ENCODE results near the gene TEAD2.
"Not testable (repeated sequence)": the region's sequence is repeated elsewhere in the genome, so short reads cannot be mapped to it uniquely, and the experiment has no call there.

Gene TEAD2

DNA sequence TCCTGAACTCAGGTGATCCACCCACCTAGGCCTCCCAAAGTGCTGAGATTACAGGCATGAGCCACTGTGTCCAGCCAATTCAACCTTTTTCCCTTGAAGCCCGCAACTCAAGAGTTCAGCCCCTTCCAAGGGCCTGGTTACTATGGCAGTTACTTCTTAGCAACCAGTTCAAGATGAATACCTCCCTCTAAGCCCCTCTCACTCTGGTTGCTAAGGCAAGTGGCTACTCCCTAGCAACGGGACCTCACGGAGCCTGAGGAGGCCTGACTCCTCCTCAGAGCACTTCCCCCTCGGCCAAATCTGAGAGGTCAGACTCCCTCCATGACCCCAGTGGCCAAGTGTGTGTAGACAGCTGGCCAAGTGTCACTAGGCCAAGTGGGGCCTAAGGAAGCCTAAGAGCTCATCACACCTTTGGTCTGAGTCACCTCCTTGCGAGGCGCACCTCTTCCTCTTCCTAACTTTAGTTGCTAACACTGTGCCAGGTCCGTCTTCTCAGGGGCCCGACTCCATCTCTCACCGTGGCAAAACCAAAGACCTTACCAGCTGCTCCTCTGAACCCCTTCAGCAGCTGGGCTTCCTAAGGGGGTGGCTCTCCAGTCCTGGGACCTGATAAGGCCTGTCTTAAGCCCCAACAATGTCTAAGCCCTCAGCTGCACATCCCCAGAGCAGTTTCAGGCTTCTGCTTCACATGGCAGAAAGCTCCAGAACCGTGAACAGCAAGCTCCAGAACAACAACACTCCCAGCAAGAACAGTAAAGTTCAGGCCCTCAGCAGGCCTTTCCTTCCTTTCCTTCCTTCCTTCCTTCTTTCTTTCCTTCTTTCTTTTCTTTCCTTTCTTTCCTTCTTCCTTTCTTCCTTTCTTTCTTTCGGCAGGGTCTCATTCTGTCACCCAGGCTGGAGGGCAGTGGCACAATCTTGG lies 17.5 kb downstream of the TEAD2 start:
- DNase-seq: no peak

DNA sequence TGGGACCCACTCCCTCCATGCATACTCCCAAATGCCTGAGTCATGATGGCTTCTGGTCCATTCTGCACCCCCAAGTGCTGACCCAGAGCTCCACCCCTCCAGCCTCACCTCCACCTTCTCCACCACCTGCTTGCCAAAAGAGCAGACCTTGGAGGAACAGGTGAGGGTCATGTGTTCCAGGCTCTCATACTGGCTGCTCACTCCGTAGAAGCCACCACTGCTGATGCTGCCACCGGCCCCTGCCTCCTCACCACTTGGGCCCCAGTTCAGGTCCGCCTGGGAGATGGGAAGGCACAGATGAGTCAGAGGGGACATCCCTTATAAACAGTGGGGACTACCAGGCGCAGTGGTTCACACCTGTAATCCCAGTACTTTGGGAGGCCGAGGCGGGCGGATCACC lies 19.1 kb downstream of the TEAD2 start:
- peak; percentile 4 for DNase-seq

GRCh38 chr19:49342291-49342721 lies 19.9 kb downstream of the TEAD2 start:
- DNase-seq: peak; percentile 7

DNA sequence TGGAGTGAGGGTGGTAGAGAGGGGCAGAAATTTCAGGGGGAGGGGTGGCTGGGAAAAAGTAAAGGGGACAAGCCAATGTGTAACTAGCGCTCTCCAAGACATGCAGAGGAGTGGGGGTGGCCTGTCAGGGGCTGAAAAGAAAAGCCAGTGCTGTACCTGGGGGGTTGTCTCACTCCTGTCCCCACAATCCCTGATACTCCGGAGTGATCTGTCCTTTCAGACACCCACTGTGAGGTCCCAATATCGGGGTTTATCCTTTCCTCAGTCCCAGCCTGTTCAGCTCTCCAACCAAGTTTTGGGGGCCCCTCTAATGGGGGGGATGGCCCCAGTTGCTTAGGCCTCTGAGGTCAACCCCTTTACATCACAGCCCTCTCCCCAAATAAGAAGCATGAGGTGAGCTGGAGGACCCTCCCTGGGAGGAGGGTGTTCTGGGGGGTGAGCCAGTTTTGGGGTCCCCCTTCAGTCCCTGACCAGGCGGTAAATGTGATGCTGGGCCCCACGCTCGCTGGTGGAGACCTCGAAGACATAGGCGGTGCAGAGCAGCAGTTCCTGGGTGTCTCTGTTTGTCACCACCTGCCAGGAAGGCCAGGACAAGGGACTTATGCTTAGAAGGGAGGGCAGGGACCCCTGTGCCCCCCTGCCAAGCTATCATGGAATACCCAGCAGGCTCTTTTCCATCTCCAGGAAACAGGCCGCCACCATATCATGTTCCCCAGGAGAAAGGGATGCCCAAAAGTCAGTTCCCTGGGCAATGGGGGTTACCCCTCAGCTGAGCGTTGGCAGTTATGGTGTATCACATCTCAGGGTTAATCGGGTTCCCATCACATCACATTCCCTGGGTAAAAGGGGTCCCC lies 21.1 kb downstream of the TEAD2 start:
- no peak for DNase-seq

DNA sequence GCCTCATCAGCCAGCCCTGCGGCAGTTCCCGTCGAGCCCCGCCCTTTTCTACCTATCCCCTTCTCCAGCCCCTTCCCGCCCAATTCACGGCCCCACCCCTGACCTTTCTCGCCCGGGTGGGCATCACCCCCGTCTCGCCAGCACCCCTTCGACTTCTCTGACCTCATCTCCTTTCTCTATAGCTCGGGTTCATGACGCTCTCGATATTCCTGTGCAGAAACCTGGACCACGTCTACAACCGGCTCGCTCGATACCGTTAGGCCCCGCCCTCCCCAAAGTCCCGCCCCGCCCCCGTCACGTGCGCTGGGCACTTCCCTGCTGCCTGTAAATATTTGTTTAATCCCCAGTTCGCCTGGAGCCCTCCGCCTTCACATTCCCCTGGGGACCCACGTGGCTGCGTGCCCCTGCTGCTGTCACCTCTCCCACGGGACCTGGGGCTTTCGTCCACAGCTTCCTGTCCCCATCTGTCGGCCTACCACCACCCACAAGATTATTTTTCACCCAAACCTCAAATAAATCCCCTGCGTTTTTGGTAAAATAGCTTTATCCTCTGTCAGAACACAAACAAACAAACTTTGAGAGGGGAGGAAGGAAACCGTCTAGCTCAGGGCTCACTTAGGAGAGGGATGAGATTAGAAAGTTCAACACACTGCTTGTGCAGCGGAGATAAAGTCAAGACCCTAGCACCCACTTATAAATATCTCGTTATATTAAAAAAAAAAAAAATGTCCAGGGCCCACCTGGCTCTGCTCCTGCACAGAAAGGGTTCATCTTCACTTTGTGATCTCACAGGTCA lies 21.9 kb downstream of the TEAD2 start:
- DNase-seq: peak; percentile 10

- no peak for DNase-seq
These were observed 22.7 kb downstream of the TEAD2 start for GRCh38 chr19:49339301-49340068.

DNA sequence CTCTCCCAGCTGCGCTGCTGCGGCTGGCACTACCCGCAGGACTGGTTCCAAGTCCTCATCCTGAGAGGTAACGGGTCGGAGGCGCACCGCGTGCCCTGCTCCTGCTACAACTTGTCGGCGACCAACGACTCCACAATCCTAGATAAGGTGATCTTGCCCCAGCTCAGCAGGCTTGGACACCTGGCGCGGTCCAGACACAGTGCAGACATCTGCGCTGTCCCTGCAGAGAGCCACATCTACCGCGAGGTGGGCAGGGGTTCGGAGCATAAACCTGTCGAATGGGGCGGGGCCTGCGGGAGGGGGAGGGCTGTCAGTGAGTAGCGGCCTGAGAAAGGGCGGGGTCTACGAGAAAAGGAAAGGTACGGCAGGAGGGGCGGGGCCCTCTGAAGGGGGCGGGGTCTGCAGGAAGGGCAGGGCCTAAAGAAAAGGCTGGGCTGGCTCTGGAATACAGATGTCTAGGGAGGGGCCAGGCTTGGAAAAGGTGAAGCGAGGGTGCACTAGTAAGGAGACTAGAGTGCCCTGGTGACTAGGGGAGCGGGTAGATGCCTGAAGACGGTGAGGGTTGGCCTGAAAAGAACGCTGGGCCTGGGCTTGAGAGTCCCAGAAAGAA lies 23.4 kb downstream of the TEAD2 start:
- DNase-seq: peak; percentile 59

DNA sequence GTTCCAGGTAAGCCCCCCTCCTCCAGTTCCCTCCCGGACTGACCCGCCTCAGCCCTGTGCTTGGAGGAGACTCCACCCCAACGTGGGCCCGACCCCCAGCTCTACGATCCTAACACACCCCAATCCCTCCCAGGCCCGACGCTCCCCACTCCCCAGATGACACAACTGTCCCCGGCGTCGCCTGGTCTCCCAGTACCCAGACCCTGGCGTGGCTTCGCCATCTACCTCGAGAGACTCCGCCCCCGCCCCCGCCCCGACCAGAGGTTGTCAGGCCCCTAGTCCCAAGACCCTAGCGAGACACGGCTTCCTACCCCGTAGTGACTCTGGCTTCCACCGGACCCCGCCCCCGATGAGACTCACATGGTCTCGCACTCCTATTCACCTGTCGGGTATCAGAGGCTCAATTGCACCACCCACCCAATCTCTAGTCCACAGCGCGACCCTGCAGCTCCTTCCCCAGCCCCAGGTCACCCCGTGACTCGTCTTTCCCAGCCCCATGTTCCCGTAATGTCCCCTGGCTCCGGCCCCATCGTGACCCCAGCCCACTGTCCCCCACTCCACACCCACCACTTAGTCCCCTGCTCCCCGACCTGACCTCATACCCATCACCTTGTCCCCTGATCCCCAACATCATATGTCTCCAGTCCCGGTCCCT lies 24.1 kb downstream of the TEAD2 start:
- DNase-seq: no peak

GRCh38 chr19:49337267-49338022 lies 24.8 kb downstream of the TEAD2 start:
- no peak for DNase-seq

DNA sequence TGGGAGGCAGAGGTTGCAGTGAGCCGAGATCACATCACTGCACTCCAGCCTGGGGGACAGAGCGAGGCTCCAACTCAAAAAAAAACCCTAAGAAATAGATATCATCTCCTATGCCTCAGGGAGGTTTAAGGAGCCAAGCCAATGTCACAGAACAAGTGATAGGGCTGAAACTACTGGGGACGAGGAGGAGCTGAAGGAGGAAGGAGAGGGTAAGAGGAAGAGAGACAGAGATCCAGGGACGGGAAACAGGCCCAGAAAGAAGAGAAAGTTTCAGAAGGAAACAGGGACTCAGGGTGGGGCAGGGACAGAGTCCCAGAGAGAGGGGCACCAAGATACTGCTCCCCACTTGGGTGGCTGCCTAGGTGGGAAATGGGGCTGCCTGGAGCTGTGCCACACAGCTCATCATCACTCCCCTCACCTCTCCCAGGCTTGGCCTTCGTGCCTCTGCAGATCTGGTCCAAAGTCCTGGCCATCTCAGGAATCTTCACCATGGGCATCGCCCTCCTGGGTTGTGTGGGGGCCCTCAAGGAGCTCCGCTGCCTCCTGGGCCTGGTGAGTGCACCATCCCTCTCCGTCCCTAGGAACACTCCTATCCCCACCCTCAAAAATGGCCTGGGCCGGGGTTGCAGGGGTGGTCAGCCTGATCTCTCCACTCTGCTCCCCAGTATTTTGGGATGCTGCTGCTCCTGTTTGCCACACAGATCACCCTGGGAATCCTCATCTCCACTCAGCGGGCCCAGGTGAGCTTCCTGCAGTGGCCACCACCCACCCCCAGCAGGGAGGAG lies 25.5 kb downstream of the TEAD2 start:
- no peak for DNase-seq

GRCh38 chr19:49335784-49336481 lies 26.3 kb downstream of the TEAD2 start:
- DNase-seq: no peak

GRCh38 chr19:49335071-49335783 lies 27.0 kb downstream of the TEAD2 start, which contains the start of gene CD37:
Gene CD37, plus strand, starts transcription at chr19:49335406. Its CDS starts 135 bp downstream, at chr19:49335541.
- DNase-seq: peak; percentile 69

DNA sequence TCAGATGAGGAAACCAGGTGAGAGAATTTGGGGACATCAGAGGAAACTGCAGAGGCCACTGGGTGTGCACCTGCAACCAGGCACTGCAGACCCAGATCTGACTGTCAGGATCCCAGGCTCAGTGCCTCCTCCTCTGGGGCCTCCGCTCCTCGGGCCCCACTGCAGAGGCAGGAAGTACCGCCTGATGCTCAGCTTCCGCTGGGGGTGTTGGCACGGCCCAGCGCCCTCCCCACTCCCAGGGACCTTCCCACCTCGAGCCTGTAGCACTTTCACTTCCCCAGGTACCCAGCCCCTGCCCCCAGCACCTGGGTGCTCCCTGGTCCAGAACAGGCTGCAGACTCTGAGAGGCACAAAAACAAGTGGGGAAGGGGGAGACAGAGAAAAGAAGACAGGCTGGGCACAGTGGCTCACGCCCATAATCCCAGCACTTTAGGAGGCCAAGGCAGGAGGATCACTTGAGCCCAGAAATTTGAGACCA lies 28.4 kb downstream of the TEAD2 start:
- peak; percentile 76 for DNase-seq

DNA sequence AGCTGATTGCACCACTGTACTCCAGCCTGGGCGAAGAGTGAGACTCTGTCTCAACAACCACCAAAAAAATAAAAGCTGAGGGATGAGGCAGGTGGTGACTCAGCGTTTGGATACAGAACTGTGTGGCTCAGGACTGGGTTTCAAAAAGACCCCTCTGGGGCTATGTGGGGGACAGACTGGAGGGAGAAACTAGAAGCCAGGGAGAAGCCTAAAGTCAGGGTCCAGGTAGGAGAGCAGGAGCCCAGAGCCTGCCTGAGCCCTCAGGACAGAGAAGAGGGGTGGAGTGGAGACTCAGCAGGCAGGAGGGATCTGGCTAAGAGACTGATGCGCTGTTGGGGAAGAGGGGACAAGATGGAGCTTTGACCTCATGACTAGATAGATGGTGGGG lies 28.8 kb downstream of the TEAD2 start:
- DNase-seq: no peak

DNA sequence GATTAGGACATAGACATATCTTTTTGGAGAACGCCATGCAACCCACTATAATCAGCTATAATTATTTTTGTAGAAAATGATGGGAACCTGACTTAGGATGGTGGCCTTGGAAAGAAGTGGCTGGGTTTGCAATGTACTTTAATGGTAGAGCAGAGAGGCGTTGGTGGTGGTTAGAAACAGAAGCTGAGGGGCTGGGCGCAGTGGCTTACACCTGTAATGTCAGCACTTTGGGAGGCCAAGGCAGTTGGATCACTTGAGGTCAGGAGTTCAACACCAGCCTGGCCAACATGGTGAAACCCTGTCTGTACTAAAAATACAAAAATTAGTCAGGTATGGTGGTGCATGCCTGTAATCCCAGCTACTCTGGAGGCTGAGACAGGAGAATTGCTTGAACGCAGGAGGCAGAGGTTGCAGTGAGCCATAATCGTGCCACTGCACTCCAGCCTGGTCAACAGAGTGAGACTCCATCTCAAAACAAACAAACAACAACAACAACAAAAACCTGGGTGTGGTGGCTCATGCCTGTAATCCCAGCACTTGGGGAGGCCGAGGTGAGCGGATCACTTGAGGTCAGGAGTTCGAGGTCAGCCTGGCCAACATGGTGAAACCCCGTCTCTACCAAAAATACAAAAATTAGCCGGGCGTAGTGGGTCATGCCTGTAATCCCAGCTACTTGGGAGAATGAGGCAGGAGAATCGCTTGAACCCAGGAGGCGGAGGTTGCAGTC lies 29.4 kb downstream of the TEAD2 start:
- DNase-seq: not testable (repeated sequence)

- peak; percentile 69 for DNase-seq
These were observed 30.6 kb downstream of the TEAD2 start for GRCh38 chr19:49331616-49332055.

DNA sequence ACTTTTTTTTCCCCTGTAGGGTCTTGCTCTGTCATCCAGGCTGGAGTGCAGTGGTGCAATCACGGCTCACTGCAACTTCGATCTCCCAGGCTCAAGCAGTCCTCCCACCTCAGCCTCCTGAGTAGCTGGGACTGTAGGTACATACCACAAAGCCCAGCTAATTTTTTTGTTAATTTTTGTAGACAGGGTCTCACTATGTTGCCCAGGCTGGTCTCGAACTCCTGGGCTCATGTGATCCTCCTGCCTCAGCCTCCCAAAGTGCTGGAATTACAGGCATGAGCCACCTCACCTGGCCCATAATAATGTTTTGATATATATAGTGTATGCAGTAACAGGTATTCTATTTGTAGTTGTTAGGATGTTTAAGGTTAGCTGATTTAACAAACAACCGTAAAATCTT lies 31.0 kb downstream of the TEAD2 start:
- DNase-seq: not testable (repeated sequence)

Data from stimulated activated CD4-positive, alpha-beta T cell treated with anti-CD3 and anti-CD28 coated beads, Interleukin-15, amount 100 ng/mL, for 24 hours (primary cell).